CD4-positive, alpha-beta T cell treated with Interleukin-17A for 4 hours (primary cell): ENCODE measurements around the gene MANEA.
"Not testable (repeated sequence)": the region's sequence is repeated elsewhere in the genome, so short reads cannot be mapped to it uniquely, and the experiment has no call there.

Experiments
- DNase-seq: peaks from one replicate; pipeline ENCODE4 v3.0.0-alpha.2; 2020; ENCODE audit warnings: mixed read lengths

Gene MANEA

DNA sequence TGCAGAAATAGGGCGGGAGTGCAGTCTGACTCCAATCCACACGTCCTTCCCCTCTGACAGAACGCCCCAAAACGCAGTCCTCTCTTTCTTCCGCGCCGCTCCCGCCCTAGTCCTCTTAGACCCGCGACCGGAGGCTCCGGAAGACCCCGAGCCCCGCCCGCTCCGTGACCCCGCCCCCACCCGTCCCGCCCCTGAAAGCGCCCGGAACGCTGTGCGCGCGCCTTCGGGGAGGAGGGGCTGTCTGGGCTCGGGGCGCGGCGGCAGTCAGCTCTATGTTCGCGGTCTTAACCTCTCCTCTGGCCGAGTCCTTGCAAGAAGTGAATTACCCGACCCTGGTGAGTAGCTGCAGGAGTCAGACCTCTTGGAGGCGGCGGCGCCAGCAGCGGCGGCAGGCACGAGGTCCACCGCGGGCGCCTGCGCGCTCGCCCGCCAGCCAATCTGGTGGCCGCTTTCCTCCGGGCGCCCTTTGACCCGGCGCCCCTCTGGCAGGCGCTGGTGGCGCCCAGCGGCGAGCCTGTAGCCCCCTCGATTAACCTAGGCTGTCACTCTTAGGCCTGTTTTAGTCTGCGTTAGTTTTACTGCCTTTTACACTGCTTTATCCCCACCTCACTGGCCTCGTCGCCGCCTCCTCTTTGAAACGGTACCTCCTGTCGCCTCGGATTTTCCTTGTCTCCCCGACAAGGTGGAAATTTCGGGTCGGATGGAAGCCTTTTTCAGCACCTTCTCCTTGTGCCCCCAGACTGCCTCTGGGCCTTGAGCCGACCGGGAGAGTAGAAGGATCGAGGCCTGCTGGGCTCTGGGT lies at the start of gene MANEA:
Gene MANEA (plus strand): TSS at position 232 of the 802 bp plus-strand sequence. CDS start 8,905 bp downstream, outside the sequence.
- peak; percentile 91 for DNase-seq

- no peak for DNase-seq
These were observed 47.6 kb upstream of the MANEA start for GRCh38 chr6:95529762-95530161.

- DNase-seq: no peak
These were observed 47.0 kb upstream of the MANEA start for GRCh38 chr6:95530176-95530819.

DNA sequence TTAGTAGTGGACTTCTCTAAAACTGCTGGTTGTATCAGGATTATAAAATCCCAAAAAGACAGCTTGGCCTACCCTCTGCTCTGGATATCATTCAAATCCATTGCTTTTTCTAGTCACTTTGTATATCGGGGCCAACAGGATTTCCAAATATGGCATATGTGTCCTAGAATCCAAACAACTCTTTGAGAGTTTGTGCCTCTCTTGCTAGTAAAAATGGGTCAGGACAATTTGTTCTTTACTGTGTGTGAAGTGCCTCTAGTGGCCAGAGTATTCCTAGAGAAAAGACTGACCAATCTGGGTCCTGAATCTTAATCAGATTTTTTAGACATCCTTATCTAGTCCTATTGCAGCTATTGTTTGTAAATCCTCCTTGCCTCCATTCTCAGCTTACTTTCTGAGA lies 33.5 kb upstream of the MANEA start:
- DNase-seq: no peak

DNA sequence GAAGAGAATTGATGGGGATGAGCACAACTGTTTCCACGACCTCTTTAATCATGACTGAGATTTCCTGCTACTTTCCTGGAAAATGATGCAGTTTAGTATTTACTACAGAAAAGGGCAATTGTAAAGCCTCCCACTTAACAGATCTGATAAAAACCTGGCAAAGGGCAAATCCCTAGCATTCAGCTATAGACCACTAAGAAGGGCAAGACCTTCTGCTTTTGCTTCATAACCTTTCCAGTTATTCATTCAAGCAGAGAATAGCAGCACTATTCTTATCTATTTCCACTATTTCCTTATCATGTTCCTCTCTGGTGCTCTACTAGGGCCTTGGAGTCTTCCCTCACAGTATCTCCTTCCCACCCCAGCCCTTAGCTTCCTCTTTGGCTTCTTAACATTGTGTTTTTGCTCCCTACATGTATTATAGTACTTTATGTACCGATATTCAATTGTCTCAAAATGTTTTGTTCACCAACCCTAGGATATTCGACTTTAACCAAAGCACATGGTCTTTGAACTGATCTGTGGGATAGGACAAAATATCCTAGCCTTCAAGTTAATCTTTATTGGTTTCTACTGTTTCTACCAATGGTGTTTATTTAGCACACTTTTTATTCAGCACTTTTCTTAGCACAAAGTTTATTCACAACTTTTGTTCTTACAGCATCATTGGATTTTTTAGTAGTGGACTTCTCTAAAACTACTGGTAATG lies 32.7 kb upstream of the MANEA start:
- DNase-seq: no peak

GRCh38 chr6:95545226-95545625 lies 32.1 kb upstream of the MANEA start:
- DNase-seq: no peak

- no peak for DNase-seq
These were observed 31.6 kb upstream of the MANEA start for GRCh38 chr6:95545686-95546085.

DNA sequence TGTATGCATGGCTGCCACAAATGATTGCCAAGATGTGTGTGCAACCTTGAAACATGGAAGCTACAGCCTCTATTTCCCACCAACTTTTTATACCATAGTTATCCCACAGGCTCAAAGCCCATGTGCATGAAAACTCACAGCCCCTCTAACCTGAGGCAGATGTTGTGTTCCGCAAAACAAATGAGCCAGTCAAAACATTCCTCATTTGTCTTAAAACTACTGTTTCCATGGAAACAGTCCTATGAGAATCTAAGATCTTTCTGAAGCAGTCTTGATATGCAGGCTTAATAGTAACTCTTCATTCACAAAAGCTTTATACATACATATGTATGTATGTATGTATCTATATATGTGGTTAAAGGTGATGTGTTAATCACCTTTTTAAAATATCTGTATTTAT lies 31.2 kb upstream of the MANEA start:
- DNase-seq: no peak

GRCh38 chr6:95547043-95547442 lies 30.3 kb upstream of the MANEA start:
- no peak for DNase-seq

GRCh38 chr6:95548188-95548786 lies 29.0 kb upstream of the MANEA start:
- no peak for DNase-seq

DNA sequence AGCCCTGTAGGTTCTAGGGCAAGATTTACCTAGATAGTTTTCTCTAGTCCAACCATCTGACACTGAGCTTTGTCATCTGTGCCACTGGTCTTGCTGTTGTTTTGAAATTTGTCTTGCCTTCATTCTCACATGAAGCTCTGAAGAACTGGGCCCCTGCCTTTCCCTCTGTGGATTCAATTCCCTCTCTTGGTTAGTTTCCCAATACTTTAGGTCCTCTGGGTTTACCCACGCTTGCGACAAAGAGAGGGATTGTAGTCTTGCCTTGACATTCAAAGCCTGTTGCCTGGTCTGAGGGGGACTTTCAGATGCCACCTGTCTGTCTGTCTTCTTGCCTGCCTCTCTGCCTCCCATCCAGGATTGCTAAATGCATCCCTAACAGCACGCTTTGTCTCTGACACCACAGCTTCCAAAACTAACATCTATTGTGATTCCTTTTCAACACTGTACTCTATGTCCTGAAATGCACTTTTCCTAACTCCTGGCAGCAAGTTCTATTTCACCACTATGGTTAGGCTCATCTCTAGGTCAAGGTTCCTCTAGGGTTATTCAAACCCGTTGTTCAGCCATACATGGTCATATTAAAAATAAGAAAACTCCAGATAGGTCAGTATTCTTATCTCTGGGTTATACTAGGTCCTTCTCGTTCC lies 25.5 kb upstream of the MANEA start:
- DNase-seq: no peak

DNA sequence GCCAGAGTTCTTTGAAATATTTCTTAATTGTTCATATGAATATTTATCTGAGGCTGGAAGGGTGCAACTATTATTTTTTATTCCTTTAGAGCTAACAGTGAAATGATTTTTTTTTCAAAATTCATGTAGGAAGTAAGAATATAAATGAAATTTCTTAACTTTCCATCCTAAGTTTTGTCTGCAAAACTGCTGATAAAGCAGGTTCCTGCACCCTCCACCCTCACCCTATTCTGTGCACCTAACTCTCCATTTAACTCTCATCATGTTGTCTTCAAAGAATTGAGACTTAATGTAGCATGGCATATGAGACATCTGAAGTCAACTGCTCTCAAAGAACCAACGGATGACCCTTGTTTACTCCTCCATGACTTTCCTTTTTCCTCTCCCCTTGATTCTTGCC lies 23.5 kb upstream of the MANEA start:
- no peak for DNase-seq

- not testable (repeated sequence) for DNase-seq
These were observed 16.4 kb upstream of the MANEA start for GRCh38 chr6:95560956-95561355.

GRCh38 chr6:95569560-95569959 lies 7.8 kb upstream of the MANEA start:
- DNase-seq: no peak

- no peak for DNase-seq
These were observed 5.2 kb upstream of the MANEA start for GRCh38 chr6:95572098-95572497.

- no peak for DNase-seq
These were observed 2.5 kb upstream of the MANEA start for GRCh38 chr6:95574811-95575210.

- DNase-seq: no peak
These were observed 927 bp upstream of the MANEA start for GRCh38 chr6:95576218-95576997.

DNA sequence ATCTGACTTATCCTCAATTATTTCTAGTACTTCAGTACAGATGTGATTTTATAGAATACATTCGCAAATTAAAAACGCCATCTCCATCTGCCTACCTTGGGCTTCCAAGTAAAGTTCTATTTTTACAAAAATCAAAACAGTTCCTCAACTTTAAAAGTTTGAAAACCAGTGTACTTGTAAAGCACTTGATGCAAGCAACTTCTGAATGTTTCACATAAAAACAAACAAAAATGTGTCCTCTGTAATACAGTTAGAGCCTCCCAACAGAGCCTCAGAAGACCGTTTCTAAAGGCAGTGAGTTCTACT lies 384 bp upstream of the MANEA start:
- no peak for DNase-seq

- DNase-seq: peak; percentile 40
These were observed 723 bp downstream of the MANEA start for GRCh38 chr6:95578106-95578410.

DNA sequence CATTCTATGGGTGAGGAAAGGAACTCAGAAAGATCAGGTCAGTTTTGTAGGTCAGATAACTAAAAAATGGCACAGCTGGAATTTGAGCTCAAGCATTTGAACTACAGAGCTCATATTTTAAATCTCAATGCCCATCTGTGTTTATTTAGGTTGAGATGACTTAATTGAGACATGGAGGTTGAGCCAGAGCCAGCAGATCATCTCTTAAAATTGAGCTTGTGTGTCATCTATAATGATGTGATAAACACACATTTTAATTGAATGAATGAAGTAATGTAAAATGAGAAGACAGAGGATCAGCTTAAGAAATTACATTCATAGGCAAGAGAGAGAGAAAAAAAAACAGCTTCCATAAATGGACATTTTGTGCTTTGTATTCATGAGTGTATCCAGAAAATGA lies 3.7 kb downstream of the MANEA start:
- DNase-seq: no peak

- not testable (repeated sequence) for DNase-seq
These were observed 6.9 kb downstream of the MANEA start for GRCh38 chr6:95584226-95584625.

GRCh38 chr6:95587989-95588388 lies 10.7 kb downstream of the MANEA start:
- no peak for DNase-seq
